Dedifferentiated amniotic fluid mesenchymal stem cell (primary cell): ENCODE data around the gene BCR.
"Not testable (repeated sequence)": the region's sequence is repeated elsewhere in the genome, so short reads cannot be mapped to it uniquely, and the experiment has no call there.

ENCODE experiments used
- DNase-seq: peaks from one replicate; pipeline ENCODE4 v3.0.0-alpha.2; 2016; ENCODE audit errors: extremely low spot score

The BCR gene

DNA sequence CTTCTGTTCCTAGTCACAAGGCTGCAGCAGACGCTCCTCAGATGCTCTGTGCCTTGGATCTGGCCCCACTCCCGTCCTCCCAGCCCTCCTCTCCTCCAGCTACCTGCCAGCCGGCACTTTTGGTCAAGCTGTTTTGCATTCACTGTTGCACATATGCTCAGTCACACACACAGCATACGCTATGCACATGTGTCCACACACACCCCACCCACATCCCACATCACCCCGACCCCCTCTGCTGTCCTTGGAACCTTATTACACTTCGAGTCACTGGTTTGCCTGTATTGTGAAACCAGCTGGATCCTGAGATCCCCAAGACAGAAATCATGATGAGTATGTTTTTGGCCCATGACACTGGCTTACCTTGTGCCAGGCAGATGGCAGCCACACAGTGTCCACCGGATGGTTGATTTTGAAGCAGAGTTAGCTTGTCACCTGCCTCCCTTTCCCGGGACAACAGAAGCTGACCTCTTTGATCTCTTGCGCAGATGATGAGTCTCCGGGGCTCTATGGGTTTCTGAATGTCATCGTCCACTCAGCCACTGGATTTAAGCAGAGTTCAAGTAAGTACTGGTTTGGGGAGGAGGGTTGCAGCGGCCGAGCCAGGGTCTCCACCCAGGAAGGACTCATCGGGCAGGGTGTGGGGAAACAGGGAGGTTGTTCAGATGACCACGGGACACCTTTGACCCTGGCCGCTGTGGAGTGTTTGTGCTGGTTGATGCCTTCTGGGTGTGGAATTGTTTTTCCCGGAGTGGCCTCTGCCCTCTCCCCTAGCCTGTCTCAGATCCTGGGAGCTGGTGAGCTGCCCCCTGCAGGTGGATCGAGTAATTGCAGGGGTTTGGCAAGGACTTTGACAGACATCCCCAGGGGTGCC, 109.8 kb downstream of the BCR start:
- DNase-seq: no peak

DNA sequence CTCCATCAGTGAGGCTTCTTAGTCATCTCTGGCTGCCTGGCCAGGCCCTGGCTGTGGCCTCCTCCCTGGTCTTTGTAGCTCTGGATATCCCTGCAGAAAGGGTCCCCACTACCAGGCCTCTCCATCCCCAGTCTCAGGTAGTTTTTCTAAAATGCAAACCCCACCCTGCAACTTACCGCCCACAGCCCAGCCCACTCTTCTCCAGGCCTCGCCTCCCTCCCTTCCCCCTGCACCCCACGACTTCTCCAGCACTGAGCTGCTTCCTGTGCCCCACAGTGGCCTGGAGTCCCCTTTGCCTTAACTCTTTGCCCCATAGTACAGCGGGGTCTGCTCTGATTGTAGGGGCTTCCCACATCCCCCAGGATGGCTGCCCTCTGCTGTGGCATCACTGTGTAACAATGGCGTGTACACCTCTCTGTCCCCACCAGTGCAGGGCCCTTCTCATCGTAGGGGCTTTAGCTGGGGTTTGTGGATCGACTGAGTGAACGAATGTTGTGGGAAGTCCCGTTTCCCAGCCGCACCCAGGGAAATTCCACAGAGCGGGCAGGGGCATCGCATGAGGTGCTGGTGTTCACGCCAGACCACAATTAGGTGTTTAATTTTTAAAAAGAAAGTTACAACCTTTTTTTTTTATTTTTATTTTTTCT, 111.6 kb downstream of the BCR start:
- DNase-seq: no peak

DNA sequence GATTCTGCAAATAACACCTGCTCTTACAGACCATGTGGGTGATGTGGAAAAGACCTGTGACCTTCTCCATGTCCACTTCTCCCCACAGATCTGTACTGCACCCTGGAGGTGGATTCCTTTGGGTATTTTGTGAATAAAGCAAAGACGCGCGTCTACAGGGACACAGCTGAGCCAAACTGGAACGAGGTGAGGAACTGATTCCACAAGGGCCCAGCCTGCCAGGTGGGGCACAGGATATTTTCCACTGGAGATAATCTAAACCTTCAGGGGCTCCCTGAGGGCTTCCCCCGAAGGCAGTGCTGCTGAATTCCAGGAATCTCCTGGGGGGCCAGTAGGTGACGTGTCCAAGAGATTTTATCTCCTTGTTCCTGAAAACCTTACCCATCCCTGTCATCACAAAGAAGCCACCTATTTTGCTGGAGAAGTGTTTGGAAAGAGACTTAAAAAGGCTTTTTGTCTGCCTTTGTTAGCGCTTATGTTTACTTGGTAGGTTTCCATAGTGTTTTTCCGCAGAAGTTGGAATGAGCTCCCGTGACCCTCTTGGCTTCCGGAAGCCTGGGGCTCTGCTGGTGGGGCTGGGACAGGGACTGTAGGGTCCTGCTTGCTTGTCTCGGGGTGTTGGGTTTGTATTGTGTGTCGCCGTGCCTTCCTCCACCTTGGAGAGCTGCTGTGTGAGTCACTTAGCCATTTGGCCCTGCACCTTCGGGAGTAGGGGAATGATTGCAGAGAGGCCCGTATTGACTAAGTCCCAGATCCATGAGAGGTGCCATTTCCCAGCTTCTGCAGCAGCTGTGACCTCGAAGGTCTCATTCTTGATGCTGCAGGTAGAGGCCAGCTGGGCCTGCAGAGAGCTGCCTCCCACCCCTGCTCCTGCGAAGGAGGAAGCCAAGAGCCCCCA, 112.4 kb downstream of the BCR start:
- DNase-seq: no peak

DNA sequence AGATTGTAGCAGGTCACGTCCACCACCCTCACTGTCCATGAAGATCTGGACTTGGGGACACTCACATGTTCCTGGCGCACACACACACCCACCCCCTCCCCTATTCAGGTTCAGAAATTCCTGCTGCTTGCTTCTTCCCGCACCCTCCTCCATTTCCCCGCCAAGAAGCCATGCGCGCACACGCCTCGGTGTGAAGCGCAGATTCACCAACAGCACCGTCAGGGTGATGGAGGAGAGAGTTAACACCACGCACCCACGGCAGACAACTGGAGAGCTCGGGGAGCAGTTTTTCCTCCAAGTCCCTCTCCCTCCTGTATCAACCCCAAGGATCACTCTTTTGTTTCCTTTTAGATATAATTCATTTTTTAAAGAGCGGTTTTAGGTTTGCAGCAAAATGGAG, 113.4 kb downstream of the BCR start:
- DNase-seq: no peak

DNA sequence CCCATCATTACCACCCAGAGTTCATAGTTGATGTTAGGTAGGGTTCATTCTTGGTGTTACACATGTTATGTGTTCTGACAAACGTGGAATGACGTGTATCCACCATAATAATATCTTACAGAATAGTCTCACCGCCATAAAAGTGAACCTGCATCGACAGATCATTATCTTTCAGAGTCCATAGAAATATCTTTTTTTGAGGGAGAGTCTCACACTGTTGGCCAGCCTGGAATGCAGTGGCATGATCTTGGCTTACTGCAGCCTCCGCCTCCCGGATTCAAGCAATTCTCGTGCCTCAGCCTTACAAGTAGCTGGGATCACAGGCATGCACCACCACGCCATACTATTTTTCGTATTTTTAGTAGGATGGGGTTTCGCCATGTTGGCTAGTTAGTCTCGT, 113.9 kb downstream of the BCR start:
- DNase-seq: no peak

DNA sequence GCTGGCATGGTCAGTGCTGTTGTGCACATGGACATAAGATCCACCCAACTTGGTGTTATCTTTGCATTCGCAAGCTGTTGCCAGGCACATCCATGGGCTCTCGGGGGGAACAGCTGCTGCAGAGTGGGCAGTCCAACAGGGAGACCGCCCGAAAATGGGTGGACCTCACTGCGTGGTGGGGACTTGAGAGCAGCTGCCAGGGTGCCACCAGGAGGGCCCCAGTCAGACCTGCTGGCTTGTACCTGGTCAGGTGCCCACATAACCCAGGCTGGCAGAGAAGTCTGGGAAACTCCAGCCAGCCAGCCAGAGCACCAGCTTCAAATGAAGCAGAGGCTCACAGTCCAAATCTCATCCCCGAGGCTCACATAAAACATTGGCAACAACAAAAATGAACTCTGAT, 120.2 kb downstream of the BCR start:
- no peak for DNase-seq

DNA sequence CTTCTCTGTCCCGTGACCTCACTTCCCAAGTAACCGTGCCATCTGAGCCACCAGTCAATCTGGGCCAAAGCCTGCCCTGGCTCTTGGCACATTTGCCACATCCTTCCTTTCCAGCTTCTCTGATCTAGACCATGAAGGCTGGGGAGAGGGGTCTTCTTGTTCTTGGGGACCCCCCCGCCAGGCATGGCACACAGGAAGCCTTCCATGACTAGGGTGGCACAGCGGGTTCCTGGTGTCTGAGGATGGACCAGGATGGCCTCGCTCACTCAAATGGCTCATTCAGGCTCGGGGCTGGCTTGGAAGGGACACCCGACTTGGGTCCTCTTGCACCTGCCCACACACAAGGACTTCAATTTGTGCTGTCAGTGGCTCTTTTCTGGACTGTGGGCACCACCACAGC, 121.3 kb downstream of the BCR start:
- no peak for DNase-seq

DNA sequence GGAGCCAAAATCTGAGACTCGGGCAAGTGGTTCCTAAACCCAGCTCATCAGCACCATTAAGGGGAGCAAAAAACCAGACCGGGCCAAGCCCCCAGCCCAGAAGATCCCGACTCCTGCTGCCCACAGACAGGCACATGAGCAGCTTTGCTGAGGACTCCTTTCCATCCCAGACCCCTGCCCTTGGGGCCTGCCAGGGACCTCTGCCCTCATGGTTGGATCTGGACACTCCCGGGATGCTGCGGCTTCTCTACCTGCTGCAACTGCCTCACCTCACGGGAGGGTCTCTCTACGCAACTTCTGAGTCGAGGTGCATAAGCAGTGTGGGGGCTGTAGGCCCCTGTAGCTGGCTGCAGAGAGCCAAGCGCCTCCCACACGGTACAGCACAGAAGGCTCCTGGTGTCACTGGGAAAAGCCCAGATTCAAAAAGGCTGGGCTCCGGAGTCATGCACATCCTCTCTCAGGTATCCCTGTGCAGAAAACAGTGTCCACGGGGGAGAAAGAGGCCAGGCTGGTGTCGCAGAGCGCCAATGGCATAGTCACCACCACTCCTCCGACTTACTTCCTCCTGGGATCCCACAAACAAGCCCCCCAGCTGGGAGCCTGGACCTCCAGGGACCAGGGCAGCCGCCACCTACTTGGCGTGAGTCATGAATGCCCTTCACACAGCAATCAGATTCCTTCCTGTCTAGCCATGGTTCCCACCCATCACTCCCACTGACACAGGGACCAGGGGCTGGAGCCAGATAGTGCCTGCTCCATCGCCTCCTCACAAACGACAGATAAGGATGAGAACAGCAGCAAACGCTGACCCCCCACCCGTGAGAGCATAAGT, 122.1 kb downstream of the BCR start:
- DNase-seq: no peak

DNA sequence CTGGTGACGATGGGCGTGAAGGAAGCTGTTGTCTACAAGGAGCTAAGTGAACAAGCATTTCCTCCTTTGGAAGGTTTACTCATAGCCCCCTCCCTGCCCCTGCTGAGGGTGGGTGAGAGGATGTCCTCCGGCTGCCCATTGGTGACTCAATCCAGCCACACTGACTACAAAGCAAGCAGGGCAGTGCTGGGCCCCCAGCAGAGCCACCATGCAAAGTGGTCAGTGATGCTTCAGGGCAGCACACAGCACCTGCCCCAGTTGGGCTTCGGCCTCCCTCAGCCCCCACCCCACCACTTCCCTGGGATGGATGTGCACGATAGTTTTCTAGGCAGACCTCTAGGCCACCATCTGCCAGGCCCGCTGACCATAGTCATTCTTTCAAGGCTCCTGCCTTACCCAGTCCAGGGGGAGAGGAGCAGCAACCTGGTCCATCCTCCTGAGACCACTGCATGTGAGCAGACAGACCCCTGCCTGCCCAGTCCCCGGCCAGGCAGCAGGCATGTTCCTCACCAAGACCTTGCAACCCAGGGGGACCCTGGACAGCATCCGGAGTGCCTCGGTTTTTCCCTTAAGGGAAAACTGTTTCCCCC, 125.1 kb downstream of the BCR start:
- DNase-seq: no peak

DNA sequence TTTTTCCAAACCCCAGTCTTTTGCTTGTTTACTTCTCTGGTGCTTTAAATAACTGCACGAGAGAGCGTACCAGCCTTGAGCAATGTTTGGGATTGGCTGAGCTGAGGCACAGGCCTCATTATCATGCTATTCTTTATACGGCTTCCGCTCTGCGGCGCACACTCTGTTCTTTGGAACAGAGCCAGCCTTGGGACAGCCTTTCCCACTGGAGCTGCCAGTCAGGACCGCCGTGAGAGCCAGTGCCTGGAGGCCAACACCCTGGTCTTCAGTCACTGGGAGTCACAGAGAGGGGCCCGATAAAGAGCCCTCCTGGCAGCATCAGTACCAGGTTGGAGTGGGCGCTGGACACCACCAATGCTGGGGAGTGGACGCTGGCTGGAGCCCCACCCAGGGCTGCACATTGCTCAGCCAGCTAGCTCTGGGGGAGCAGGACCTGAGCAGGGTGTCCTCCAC, 125.6 kb downstream of the BCR start:
- DNase-seq: peak; percentile 15

DNA sequence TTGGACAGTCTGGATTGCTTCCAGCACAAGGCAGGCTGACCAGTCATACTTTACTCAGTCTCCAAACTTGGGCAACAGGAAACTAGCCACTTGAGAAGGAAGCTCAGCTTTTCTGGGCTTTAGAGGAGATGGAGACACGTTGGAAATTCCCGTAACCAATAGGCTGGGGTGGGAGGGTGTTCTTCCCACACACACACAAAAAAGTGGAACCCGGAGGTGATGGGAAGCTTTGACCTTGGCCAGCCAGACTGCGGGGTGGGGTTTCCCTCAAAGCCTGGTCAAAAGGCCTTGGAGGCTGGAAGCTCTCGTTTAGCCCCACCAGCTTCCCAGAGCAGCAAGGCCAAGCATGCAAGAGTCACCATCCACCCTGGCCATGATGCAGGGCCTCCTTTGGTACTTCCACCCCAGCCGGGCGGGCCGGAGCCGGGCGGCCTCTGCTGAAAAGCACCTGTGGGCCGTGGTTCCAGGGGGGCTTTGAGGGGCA, 126.2 kb downstream of the BCR start:
- no peak for DNase-seq

DNA sequence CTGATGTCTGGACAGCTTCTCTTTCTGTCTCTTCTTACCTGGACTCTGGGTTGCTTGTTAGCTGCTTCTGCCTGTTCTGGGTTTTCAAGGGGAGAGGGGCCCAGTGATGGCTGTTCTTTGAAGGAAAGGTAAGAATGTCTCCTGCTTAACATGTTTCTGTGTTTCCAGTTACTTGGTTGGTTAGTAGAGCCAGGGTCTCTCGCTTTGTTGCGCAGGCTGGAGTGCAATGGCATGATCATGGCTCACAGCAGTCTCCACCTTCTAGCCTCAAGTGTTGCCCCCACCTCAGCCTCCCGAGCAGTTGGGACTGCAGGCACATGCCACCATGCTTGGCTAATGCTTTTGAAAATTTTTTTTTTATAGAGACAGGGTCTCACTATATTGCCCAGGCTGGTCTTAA, 126.6 kb downstream of the BCR start:
- peak; percentile 1 for DNase-seq

DNA sequence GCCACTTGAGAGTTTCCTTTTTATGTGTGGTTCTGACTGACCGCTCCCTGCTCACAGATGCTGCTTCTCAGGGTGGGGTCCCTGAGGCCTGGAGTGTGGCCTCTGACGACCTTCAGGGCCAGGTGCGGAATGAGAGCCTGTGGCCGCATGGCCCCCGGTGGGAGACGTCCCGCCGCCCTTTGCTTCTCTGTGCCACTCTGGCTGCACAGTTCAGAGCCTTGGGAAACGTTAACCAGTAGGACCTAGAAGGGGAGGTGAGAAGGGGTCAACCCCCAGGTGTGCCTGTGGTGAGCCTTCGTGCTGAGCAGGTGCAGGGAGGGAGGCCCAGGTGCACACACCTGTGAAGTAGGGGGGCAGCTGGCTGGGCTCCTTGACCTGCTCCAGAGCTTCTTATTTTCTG, 127.2 kb downstream of the BCR start:
- DNase-seq: not testable (repeated sequence)

DNA sequence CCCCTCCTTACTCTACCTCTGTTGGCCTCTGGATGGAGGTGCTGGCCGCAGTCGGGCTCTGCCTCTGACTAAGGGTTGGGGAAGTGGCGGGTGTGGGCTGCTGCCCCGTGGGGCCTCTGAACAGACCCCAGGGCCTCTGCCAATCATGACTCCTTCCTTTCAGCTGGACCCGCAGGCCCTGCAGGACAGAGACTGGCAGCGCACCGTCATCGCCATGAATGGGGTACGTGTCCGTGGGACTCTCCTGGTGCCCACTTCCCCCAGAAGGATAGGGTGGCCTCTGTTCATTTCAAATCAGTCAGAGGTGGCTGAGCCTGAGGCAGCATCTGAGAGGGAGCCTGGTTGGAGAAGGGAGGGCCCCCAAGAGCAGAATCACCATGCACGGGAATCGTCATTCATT, 129.0 kb downstream of the BCR start:
- DNase-seq: not testable (repeated sequence)

DNA sequence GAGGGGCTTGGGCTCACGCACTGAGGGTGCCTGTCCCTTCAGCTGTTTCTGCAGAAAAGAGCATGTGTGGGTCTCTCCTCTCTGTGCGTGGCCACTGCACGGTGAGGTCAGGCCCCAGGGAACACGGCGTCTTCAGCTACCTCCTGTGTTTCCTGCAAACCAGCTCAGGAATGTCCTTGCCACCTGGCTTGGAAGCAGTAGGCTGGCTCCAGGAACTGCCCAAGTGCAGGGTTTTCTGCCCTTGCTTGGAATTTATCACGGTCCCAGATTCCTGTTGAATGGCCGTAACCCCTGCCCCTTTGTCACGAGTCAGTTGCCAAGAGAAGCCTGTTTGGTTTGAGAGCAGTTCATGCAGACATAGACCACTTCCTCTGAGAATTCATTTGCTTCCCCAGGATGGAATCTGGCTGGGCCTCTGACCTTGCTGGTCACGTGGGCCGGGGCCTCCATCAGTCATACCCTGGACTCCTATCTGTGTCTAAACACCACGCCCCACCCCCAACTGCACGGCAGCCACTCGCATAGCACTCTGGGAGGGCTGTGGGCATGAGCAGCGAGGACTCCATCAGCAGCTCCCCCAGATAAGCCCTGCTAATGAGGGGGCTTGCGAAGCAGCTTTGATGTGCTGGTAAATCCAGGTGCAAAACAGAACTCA, 130.3 kb downstream of the BCR start:
- DNase-seq: not testable (repeated sequence)

DNA sequence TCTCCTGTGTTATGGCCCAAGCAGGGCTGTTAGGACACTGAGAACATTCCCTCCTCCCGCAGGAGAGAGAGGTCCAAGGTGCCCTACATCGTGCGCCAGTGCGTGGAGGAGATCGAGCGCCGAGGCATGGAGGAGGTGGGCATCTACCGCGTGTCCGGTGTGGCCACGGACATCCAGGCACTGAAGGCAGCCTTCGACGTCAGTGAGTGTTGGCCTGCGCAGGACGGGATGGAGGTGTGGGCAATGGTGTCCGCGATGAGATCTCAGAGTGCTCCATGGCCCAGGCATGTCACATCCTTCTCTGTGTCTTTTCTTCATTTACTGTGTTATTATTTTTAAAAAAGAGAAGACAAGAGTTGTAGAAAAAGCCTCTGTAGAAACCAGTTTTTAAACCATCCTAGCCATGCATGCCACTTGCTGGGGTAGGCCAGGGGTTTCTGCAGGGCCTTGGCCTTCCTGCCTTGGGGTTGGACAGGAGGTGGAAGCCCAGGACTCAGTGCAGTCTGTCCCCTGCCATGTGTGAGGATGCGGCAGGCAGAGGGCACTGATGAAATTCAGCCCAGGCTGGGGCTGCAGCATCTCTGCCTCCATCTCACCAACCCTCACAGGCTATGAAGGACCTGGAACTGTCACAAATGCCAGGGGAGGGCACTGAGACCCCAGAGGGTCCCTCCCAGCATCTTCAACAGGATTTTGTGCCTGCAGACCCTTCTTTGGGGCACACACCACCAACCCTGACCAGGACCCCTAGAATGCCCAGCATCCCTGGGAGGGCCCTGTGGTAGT, 131.5 kb downstream of the BCR start:
- not testable (repeated sequence) for DNase-seq

DNA sequence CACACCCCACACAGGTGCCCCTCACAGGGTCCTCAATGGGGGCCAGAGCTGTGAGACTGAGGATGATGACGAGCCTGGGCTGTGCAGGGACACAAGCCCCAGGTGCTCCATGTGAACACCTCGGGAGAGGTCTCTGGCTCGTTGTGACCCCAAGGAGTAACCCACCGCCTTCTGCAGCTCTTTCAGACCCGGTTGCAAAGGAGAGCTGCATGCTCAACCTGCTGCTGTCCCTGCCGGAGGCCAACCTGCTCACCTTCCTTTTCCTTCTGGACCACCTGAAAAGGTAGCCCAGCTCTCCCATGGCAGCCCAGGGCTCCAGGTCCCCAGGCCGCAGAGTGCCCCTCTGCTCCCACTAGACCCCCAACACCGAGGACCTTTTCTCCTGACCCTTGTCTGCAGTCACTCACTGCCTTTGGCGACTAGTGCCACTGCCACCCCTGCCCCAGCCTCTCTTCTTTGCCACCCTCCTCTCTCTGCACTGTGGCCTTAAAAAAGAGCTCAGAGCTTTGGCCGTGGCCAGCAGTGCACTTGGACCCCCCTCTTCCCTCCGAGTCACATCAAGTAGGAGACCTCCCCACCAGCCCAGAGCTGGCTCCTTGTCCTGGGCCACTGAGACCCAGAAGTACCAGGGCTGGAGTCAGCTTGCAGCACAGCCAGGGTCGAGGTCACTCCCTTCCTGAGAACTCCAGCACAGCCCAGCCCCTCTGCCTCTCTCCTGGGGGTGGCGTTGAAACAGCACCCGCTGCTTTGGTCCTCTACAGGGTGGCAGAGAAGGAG, 133.7 kb downstream of the BCR start:
- no peak for DNase-seq

DNA sequence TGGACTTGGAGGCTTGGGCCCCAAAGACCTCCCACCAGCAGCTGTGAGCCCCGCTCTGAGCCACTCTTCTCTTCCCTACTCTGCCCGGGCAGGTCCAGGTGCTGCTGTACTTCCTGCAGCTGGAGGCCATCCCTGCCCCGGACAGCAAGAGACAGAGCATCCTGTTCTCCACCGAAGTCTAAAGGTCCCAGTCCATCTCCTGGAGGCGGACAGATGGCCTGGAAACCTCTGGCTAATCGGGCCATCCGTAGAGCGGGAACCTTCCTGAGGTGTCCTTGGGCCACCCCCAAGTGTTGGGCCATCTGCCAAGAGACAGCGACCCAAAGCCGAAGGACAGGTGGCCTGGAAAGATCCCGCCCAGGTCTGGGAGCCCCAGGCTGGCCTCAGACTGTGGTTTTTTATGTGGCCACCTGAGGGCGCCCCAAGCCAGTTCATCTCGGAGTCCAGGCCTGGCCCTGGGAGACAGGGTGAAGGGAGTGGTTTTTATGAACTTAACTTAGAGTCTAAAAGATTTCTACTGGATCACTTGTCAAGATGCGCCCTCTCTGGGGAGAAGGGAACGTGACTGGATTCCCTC, 135.1 kb downstream of the BCR start:
- DNase-seq: peak; percentile 39
